ENCODE results near the gene NHERF1. TPM values are rescaled to one million over a fixed set of nuclear protein-coding genes. Genes with fewer than 3 reads are reported as not detected.

Gene NHERF1
- total and polyA plus RNA-seq, 4 donors: 18.3 to 58.2 (median 28.1) TPM

DNA sequence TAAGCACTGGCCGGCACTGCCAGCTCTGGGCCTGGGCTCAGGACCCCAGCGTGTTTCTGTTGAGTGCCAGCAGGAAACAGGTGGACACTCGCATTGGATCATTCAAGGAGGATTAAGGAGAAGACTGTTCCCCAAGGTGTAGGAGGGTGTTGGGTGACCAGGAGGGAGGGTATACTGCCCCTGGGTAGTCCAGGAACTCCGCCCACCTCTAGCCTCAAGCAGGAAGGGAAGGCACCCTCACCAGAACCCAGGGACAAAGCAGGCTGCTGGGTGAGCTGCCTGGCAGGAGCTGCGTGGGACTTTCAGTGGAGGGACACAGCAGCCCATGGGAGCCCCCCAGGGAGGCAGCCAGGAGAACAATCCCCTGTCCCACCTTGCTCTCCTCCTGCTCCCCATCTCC is 19.1 kb upstream of the NHERF1 start:
- Histone ChIP-seq H3K4me3 (no peak overlapping the region), H3K4me1 (ENCODE audit: control insufficient read depth in 5 of 5, insufficient read depth in 5 of 5, low read length in 5 of 5) (no peaks in the 10 kb centered on the region), H3K27me3 (ENCODE audit: control insufficient read depth in 3 of 3, insufficient read depth in 3 of 3, low read length in 2 of 3) (peaks cover 0 to 5% (median 0%) of the 10 kb centered on the region in 3 donors), H3K27ac (ENCODE audit: low read depth in 1 of 2, low read length in 1 of 2) (no peak overlapping the region), H3K9ac (ENCODE audit: insufficient read depth in 1 of 2, low read length in 2 of 2) (no peak overlapping the region), H3K9me3 (ENCODE audit: control insufficient read depth in 4 of 4, insufficient read depth in 3 of 4, low read length in 3 of 4) (no peaks in the 10 kb centered on the region), H3K36me3 (ENCODE audit: control insufficient read depth in 4 of 4, insufficient read depth in 4 of 4, low read length in 4 of 4) (no peaks in the 10 kb centered on the region)
- TF ChIP-seq, protein P1, sequence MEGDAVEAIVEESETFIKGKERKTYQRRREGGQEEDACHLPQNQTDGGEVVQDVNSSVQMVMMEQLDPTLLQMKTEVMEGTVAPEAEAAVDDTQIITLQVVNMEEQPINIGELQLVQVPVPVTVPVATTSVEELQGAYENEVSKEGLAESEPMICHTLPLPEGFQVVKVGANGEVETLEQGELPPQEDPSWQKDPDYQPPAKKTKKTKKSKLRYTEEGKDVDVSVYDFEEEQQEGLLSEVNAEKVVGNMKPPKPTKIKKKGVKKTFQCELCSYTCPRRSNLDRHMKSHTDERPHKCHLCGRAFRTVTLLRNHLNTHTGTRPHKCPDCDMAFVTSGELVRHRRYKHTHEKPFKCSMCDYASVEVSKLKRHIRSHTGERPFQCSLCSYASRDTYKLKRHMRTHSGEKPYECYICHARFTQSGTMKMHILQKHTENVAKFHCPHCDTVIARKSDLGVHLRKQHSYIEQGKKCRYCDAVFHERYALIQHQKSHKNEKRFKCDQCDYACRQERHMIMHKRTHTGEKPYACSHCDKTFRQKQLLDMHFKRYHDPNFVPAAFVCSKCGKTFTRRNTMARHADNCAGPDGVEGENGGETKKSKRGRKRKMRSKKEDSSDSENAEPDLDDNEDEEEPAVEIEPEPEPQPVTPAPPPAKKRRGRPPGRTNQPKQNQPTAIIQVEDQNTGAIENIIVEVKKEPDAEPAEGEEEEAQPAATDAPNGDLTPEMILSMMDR (IDR thresholded peaks at IDR 0.05; ENCODE audit: control extremely low read depth, extremely low read depth): no peak
- DNase-seq: no peak
- ATAC-seq (ENCODE audit: insufficient read depth, low FRiP score): no peak
- WGBS, 2 donors: 89 to 95% methylated on average over 5 of the region's 5 CpGs

DNA sequence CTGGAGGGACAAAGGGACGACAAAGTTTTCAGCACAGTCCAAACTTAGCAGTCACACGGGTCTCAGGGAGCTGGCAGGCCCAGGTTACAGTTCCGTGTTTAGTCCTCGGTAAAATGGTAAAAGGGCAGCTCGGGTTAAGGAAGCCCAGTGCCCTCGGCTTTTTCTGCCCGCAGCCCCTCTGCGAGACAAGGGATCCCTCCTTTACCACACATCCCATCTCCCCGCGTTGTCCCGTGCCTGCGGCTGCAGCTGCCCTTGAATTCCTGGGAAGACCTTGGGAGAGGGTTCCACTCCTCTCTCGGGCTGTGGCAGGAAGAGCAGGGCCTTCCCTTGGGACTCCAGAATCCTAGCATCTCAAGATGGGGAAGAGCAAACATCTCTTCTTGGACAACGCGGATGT is 18.6 kb upstream of the NHERF1 start:
- H3K36me3 ChIP-seq (ENCODE audit: control insufficient read depth in 4 of 4, insufficient read depth in 4 of 4, low read length in 4 of 4): no peaks in the 10 kb centered on the region
- H3K27ac ChIP-seq (ENCODE audit: low read depth in 1 of 2, low read length in 1 of 2): no peak overlapping the region
- peaks cover 0 to 4% (median 0%) of the 10 kb centered on the region in 3 donors for H3K27me3 ChIP-seq (ENCODE audit: control insufficient read depth in 3 of 3, insufficient read depth in 3 of 3, low read length in 2 of 3)
- DNase-seq (no peak), ATAC-seq (ENCODE audit: insufficient read depth, low FRiP score) (no peak)
- H3K9me3 ChIP-seq (ENCODE audit: control insufficient read depth in 4 of 4, insufficient read depth in 3 of 4, low read length in 3 of 4): no peaks in the 10 kb centered on the region
- TF ChIP-seq, protein P1 (IDR thresholded peaks at IDR 0.05; ENCODE audit: control extremely low read depth, extremely low read depth): no peak
- H3K4me3 ChIP-seq: no peak overlapping the region
- no peaks in the 10 kb centered on the region for H3K4me1 ChIP-seq (ENCODE audit: control insufficient read depth in 5 of 5, insufficient read depth in 5 of 5, low read length in 5 of 5)
- no peak overlapping the region for H3K9ac ChIP-seq (ENCODE audit: insufficient read depth in 1 of 2, low read length in 2 of 2)
- 85 to 96% methylated on average over 15 of the region's 15 CpGs for WGBS, 2 donors

DNA sequence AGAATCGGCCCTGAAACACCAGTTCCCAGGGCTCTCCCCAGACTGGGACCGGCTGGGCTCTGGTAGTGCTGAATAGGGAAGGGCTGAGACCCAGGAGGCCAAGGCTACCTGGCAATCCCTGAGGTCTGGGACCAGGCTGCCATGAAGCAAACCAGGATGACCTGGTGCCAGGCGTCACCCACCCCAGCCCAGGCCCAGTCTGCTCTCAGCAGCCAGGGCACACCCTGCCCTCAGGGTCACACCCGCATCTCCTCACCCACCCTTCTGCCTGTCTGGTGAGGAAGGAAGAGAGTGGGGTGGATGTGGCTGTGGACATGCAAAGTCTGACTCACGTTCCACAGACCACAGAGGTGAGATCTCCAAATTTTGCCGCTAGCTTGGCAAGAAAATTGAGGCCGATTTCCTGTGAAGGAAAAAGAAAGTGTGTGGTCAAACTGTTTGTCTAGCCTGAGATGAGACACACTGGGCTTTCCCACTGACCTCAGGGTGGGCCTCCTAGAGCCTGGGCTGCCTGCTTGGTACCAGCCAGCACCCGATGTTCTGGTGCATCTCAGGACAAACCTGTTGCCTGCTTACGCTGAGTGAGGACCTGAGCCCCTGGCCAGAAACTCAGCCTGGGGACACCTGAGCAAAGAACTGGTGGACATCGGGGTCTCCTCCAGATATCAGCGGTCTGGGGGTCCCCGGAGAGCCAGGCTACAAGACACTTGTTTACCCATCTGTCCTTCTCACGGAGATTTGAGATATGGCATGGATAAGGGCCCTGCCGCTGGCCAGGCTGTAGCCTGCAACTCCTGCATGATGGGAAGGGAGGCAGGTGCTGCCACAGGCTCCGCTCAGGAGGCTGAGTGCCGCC is 17.7 kb upstream of the NHERF1 start:
- Histone ChIP-seq H3K36me3 (ENCODE audit: control insufficient read depth in 4 of 4, insufficient read depth in 4 of 4, low read length in 4 of 4) (no peaks in the 10 kb centered on the region), H3K9ac (ENCODE audit: insufficient read depth in 1 of 2, low read length in 2 of 2) (no peak overlapping the region), H3K9me3 (ENCODE audit: control insufficient read depth in 4 of 4, insufficient read depth in 3 of 4, low read length in 3 of 4) (no peaks in the 10 kb centered on the region), H3K4me1 (ENCODE audit: control insufficient read depth in 5 of 5, insufficient read depth in 5 of 5, low read length in 5 of 5) (no peaks in the 10 kb centered on the region), H3K27me3 (ENCODE audit: control insufficient read depth in 3 of 3, insufficient read depth in 3 of 3, low read length in 2 of 3) (peaks cover 0 to 8% (median 0%) of the 10 kb centered on the region in 3 donors), H3K4me3 (no peak overlapping the region), H3K27ac (ENCODE audit: low read depth in 1 of 2, low read length in 1 of 2) (no peak overlapping the region)
- WGBS, 2 donors: 67 to 69% methylated on average over 16 of the region's 16 CpGs
- ATAC-seq (ENCODE audit: insufficient read depth, low FRiP score): no peak
- DNase-seq: no peak
- TF ChIP-seq, protein P1 (IDR thresholded peaks at IDR 0.05; ENCODE audit: control extremely low read depth, extremely low read depth): no peak

Data from lung (tissue), 12 donors.